Measurements from ENCODE around the gene SELENON. TPM values are rescaled to one million over a fixed set of nuclear protein-coding genes. Genes with fewer than 3 reads are reported as not detected.

SELENON gene
- total RNA-seq, 1 donor from 2014 or later = 45.2 TPM

DNA sequence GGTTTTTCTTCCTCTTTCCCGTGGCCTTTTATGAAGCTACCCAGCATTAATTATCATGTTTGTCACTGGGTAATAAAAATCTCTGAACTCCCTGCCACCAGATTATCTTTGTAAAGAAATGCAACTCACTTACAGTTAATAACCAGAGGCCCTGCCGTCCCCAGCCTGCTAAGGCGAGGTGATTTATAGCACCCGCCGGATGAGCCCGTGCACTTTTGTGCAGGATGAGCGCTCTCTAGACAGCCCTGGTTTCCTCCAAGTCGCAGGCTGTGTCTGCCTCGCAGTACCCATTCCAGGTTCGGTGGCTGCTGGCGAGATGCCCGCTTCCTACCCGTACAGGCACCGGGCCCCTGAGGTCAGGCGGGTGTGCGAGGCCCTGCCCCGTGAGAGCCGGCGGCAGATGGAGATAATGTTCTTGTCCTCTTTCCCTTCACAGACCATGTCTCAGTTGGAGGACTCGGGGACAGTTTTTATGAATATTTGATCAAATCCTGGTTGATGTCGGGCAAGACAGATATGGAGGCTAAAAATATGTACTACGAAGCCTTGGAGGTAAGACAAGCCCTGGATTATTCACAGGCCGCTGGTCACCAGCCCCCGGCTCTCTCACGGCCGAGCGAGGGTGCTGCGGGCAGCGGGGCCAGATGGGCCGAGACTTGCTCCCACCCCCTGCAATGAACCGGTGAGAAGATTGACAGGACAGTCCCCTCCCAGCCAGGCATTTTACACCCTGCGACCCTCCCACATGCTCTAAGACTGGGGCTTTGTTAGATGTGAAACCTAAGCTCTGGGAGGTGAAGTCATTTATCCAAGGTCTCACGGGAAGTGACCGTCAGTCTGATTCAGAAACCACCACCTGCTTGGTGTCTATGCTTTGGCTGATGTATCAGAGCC is 28.5 kb upstream of the SELENON start:
- TF ChIP-seq, protein P1, sequence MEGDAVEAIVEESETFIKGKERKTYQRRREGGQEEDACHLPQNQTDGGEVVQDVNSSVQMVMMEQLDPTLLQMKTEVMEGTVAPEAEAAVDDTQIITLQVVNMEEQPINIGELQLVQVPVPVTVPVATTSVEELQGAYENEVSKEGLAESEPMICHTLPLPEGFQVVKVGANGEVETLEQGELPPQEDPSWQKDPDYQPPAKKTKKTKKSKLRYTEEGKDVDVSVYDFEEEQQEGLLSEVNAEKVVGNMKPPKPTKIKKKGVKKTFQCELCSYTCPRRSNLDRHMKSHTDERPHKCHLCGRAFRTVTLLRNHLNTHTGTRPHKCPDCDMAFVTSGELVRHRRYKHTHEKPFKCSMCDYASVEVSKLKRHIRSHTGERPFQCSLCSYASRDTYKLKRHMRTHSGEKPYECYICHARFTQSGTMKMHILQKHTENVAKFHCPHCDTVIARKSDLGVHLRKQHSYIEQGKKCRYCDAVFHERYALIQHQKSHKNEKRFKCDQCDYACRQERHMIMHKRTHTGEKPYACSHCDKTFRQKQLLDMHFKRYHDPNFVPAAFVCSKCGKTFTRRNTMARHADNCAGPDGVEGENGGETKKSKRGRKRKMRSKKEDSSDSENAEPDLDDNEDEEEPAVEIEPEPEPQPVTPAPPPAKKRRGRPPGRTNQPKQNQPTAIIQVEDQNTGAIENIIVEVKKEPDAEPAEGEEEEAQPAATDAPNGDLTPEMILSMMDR (IDR thresholded peaks at IDR 0.05; ENCODE audit: borderline replicate concordance) = no peak
- no peaks in the 10 kb centered on the region for H3K27me3 ChIP-seq (ENCODE audit: low read depth)
- peak overlapping the region; percentile 23 for H3K4me3 ChIP-seq
- peak overlapping the region; percentile 71 for H3K27ac ChIP-seq (replicated peaks)
- peak; percentile 74 for DNase-seq
- peaks cover 11% of the 10 kb centered on the region for H3K36me3 ChIP-seq
- no peaks in the 10 kb centered on the region for H3K9me3 ChIP-seq (replicated peaks)
- intact Hi-C loops (cut with micrococcal nuclease) = no loop called here
- peaks cover 62% of the 10 kb centered on the region for H3K4me1 ChIP-seq

DNA sequence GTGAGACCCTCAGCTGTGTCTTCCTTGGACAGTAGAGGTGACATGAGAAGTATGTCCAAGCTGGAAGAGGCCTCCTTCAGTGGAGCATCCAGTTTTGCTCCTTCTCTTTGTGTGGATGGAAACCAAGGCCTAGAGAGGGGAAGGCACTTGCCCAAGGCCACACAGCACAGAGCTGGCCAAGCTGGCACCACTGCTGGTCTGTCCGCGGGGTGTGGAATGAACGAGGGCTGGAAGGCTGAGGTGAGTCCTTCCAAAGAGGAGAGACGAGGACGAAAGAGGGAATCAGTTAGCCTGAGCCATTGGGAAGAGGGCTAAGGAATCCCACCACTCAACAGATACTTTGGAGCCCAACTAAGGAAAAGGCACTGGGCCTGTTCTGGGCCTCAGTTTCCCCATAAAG is 27.8 kb upstream of the SELENON start:
- peak overlapping the region; percentile 71 for H3K27ac ChIP-seq (replicated peaks)
- intact Hi-C loops (cut with micrococcal nuclease) = no loop called here
- no peaks in the 10 kb centered on the region for H3K9me3 ChIP-seq (replicated peaks)
- no peak overlapping the region for H3K4me3 ChIP-seq
- no peak for DNase-seq
- H3K36me3 ChIP-seq = peaks cover 13% of the 10 kb centered on the region
- TF ChIP-seq, protein P1 (IDR thresholded peaks at IDR 0.05; ENCODE audit: borderline replicate concordance) = no peak
- peaks cover 57% of the 10 kb centered on the region for H3K4me1 ChIP-seq
- H3K27me3 ChIP-seq (ENCODE audit: low read depth) = no peaks in the 10 kb centered on the region

DNA sequence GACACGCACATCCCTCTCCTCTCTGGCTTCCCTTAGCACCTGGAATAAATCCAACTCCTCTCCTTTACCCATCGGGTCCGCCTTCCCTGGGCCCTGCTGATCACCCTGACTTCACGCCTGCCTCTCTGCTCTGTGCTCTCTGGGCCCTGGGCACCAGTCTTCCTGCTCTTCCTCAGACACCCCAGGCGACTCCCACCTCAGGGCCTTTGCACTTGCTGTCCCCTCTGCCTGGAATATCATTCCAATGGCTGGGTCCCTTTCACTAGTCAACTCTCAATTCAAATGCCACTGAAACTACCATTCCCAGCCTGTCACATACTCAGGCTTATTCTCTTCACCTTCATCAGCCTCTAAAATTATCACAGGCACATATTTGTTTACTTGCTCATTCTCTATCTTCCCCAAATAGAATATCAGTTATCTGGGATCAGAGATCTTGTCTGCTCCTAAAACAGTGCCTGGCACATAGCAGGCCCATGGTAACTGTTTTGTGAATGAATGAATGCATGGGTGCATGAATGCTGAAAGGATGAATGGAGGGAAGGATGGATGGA is 27.2 kb upstream of the SELENON start:
- Histone ChIP-seq H3K27ac (replicated peaks) (no peak overlapping the region), H3K27me3 (ENCODE audit: low read depth) (no peaks in the 10 kb centered on the region), H3K4me1 (peaks cover 57% of the 10 kb centered on the region), H3K36me3 (peaks cover 18% of the 10 kb centered on the region), H3K4me3 (no peak overlapping the region), H3K9me3 (replicated peaks) (no peaks in the 10 kb centered on the region)
- TF ChIP-seq, protein P1 (IDR thresholded peaks at IDR 0.05; ENCODE audit: borderline replicate concordance) = no peak
- DNase-seq = no peak
- intact Hi-C loops (cut with micrococcal nuclease) = no loop called here

DNA sequence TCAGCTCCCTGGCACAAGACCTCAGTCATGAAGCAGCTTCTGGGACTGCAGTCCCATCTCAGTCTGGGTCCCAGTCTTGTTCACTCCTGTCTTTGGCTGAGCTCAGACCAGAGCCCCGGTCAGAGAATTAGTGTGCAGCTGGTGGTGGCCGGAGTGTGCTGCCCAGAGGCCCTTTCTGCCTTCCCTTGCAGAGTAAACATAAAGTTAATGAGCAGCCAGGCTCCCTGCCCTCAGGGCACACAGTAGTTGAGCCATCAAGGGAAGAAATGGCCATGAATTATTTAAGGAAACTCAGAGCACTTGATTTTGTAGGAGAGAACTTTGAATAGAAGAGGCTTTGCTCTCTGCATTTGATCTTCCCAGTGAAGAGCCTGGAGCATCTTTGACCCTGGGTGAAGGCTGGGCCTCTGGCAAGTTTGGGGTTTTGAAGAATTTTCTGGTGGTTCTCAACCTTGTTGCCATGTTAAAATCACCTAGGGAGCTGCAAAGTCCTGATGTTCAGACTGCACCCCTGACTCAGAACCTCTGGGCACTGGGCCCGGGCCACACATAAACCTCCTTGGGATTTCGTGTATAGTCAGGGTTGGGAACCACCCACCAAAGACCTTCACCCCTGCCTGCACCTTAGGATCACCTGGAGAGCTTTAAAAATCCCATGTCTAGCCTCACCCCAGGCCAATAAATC is 26.4 kb upstream of the SELENON start:
- Histone ChIP-seq H3K4me3 (no peak overlapping the region), H3K36me3 (peaks cover 25% of the 10 kb centered on the region), H3K9me3 (replicated peaks) (no peaks in the 10 kb centered on the region), H3K27ac (replicated peaks) (no peak overlapping the region), H3K4me1 (peaks cover 57% of the 10 kb centered on the region), H3K27me3 (ENCODE audit: low read depth) (no peaks in the 10 kb centered on the region)
- intact Hi-C loops (cut with micrococcal nuclease) = no loop called here
- DNase-seq = no peak
- TF ChIP-seq, protein P1 (IDR thresholded peaks at IDR 0.05; ENCODE audit: borderline replicate concordance) = no peak

DNA sequence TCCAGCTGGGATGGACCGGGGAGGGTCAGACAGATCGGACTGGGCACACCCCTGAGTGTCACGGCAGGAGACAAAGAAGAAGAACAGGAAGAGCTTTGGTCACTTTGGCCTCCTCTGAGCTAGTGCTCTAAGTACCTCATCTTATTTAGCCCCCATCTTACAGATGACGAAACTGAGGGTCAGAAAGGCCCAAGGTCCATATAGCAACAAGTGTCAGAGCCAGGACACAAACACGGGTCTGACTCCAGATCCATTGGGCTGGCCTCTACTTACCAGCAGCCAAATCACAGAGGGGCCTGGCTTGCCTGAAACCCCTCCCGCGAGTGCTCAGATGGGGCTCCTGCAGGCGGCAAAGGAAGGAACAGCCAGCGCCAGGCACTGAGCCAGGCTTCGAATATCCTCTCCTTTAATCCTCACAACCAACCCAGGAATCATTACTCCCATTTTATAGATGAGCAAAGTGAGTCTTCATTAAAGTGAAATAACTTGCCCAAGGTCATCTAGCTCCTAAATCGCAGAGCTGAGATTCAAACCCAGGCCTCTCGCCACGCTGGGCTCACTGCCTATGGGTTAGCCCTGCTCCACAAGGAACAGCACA is 25.7 kb upstream of the SELENON start:
- no peak for DNase-seq
- TF ChIP-seq, protein P1 (IDR thresholded peaks at IDR 0.05; ENCODE audit: borderline replicate concordance) = no peak
- Histone ChIP-seq H3K36me3 (peaks cover 25% of the 10 kb centered on the region), H3K4me3 (no peak overlapping the region), H3K27ac (replicated peaks) (no peak overlapping the region), H3K4me1 (peaks cover 56% of the 10 kb centered on the region), H3K27me3 (ENCODE audit: low read depth) (no peaks in the 10 kb centered on the region), H3K9me3 (replicated peaks) (no peaks in the 10 kb centered on the region)
- intact Hi-C loops (cut with micrococcal nuclease) = no loop called here

Measured in left ventricle myocardium inferior (tissue), 1 donor.